Ovary (tissue), 9 donors: Measurements from ENCODE around the gene MAIP1. TPM values are rescaled to one million over a fixed set of nuclear protein-coding genes. Genes with fewer than 3 reads are reported as not detected.
A peak's percentile ranks its signal among the peaks of the same experiment; 100 is the strongest.

Experiments
- DNase-seq, 5 donors: peaks; one replicate each; pipeline ENCODE4 v3.0.0-alpha.2; 2019 to 2020
- H3K27ac ChIP-seq, 2 donors: fragments of 200-600 bp; one replicate each; pipeline versions ENCODE4 v1.5.1 to v1.8.0; 2019 to 2022
- H3K27me3 ChIP-seq: fragments of 200-600 bp; one replicate; pipeline ENCODE4 v1.8.0; 2022
- H3K36me3 ChIP-seq: fragments of 200-600 bp; sonication (generic); one replicate; pipeline ENCODE4 v1.5.1; 2019
- H3K4me1 ChIP-seq: one replicate; pipeline ENCODE4 v1.8.1; 2013; ENCODE audit warnings: mild to moderate bottlenecking, moderate library complexity; ENCODE audit not compliant: insufficient read depth
- H3K4me3 ChIP-seq: fragments of 200-600 bp; sonication (generic); one replicate; pipeline ENCODE4 v1.5.1; 2017
- H3K9me3 ChIP-seq, 2 donors: fragments of 200-600 bp in 1 of 2; sonication (generic) in 1 of 2; one replicate each; pipeline versions ENCODE4 v1.5.1 to v1.8.1; 2013 to 2019; ENCODE audit warnings: mild to moderate bottlenecking in 1 of 2, moderate library complexity in 1 of 2
- CTCF ChIP-seq, 3 donors: fragments of 450-650 bp in 2 of 3; fragments of 200-600 bp in 1 of 3; IDR thresholded peaks; one replicate each; pipeline versions ENCODE4 v1.5.1 to v1.8.0; 2016 to 2022; ENCODE audit warnings: antibody characterized with exemption in 3 of 3, mild to moderate bottlenecking in 1 of 3
- EP300 ChIP-seq: sonication (generic); formaldehyde crosslinking; IDR thresholded peaks from one replicate; pipeline ENCODE4 v1.6.1; 2017; ENCODE audit warnings: antibody characterized with exemption
- POLR2A ChIP-seq: fragments of 450-650 bp; IDR thresholded peaks from one replicate; pipeline ENCODE4 v1.6.1; 2017; ENCODE audit warnings: antibody characterized with exemption, mild to moderate bottlenecking, moderate library complexity
- WGBS, 3 donors: extraction: QIAGEN DNeasy Blood & Tissue Kit in 1 of 3; methylation state at CpG; one replicate each; pipeline versions ENCODE4 v1.1.5 to v1.1.7; 2013 to 2017; 5-methylcytosine and 5-hydroxymethylcytosine counted together
- intact Hi-C, 4 donors: fragments of 100-400 bp; cut with DNase I; formaldehyde crosslinking; loops; one replicate each; pipeline versions ENCODE4 v1.11.0 to v1.15.1; 2022 to 2023
- polyA plus RNA-seq, 2 donors: library from polyadenylated mRNA; stranded (reverse); fragments of 200-250 nt in 1 of 2; fragments of 350-450 nt in 1 of 2; fragmentation: Illumina TruSeq in 1 of 2; extraction: RNeasy Lipid Tissue Mini Kit (QIAGEN cat#74804) in 1 of 2; gene quantifications; one replicate each; pipeline ENCODE4 v1.2.3, GENCODE V29; 2013 to 2014
- total RNA-seq, 7 donors: library from RNA; depleted of rRNA in 2 of 7; stranded (reverse); fragments of >200 nt in 2 of 7; fragmentation: NEBNext Ultra II Directional in 3 of 7; extraction: Animal tissue kit (Norgen Biotek cat#: 25700) in 3 of 7; gene quantifications; one replicate each; pipeline versions ENCODE4 v1.1.0 to v1.2.4, GENCODE V29; 2016 to 2023
- donor health status: DM: no; HTN: no; CAD: no; lungs with moderate emphysema.
- donor health status: DM: no; HTN: no; CAD: no.
- donor health status: Bipolar disorder and iron deficiency.
- donor health status: DM: yes; HTN: yes; CAD: no.
- donor health status: DM: no; HTN: no; CAD: no.
- donor health status: DM: yes; HTN: yes; CAD: no.

The MAIP1 gene
- total and polyA plus RNA-seq, 9 donors = 10.7 to 18.3 (median 13.4) TPM

DNA sequence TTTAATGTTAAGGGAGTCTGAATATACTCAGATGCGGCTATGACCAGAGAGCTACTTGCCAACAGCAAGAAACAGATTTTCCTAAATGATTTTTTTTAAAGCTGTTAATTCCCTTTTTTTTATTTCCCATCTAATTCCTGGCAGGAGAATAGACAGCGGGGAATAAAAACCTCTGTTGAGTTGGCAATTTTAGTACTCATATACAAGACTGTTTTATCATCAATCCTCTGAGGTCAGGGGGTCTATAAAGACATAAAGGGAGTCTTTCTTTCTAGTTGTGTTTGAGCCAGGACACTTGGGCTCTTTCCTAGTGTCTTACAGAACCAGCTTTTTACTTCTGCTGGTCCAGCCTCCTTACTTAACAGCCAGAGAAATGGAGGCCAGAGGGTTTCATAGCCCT is 29.4 kb downstream of the MAIP1 start:
- 36 to 71% (median 52%) methylated on average over 2 of the region's 2 CpGs for WGBS, 3 donors

DNA sequence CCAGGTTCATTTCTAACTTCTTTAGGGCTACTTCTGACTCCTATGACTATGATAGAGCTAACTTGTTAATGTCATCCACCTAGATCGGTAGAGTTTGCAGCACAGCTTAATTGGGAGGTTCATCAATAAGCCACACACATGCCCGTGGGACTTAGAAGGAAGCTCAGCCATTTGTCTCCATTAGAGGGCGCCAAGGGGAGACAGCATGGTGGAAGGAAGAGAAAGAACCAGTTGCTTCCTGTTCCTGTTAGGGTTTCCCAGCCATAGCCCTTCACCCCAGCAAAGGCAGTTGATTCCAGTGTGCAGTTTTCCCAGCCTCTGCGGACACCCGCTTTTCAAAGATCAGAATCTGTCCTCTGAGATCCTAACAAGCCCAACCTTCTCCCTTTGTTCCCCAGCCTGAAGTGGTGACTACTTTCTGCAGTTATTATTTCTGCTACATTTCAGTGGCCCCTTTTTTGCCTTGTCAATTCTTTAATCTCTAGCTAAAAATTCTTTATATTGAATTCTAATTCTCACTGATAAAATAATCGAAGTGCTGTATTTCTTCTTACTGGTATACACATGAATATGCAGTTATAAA is 30.3 kb downstream of the MAIP1 start:
- intact Hi-C loops = loop anchor here (2.0 to 10.0 kb wide), 3 partner anchors 319 to 495 kb away; partner anchors contain the start of gene SPATS2L (in 4 of the 4)
- Histone ChIP-seq H3K36me3 (no peaks in the 10 kb centered on the region), H3K4me3 (no peak overlapping the region), H3K27ac (no peak overlapping the region), H3K27me3 (no peaks in the 10 kb centered on the region), H3K4me1 (no peaks in the 10 kb centered on the region), H3K9me3 (no peaks in the 10 kb centered on the region)
- DNase-seq = peak; percentile 38 to 63 (median 41)
- WGBS, 3 donors = 66 to 74% (median 71%) methylated on average over 6 of the region's 6 CpGs
- TF ChIP-seq CTCF (IDR thresholded peaks at IDR 0.05) = peak in 2 of 3 donors; percentile 24 to 34
- TF ChIP-seq EP300 = no peak

More for the DNA sequence above, 29.4 kb downstream of the MAIP1 start:
- intact Hi-C loops = loop anchor here (2.0 to 10.0 kb wide), 3 partner anchors 320 to 496 kb away; partner anchors contain the start of gene SPATS2L (in 4 of the 4)
- Histone ChIP-seq H3K4me1 (no peaks in the 10 kb centered on the region), H3K36me3 (no peaks in the 10 kb centered on the region), H3K27me3 (no peaks in the 10 kb centered on the region), H3K4me3 (no peak overlapping the region), H3K27ac (no peak overlapping the region), H3K9me3 (no peaks in the 10 kb centered on the region)
- no peak for TF ChIP-seq POLR2A
- TF ChIP-seq CTCF (IDR thresholded peaks at IDR 0.05) = no peak
- no peak for TF ChIP-seq EP300
- DNase-seq = no peak

GRCh38 chr2:199987586-199987985 is 32.2 kb downstream of the MAIP1 start:
- WGBS, 3 donors = 40 to 59% (median 43%) methylated on average over 2 of the region's 2 CpGs
- H3K27me3 ChIP-seq = no peaks in the 10 kb centered on the region
- DNase-seq = no peak
- TF ChIP-seq POLR2A (no peak), CTCF (IDR thresholded peaks at IDR 0.05) (no peak), EP300 (no peak)
- no peak overlapping the region for H3K27ac ChIP-seq
- H3K4me1 ChIP-seq = no peaks in the 10 kb centered on the region
- intact Hi-C loops = loop anchor here (10.0 kb wide), 2 partner anchors 317 to 487 kb away; partner anchors contain the start of gene SPATS2L (in 4 of the 4)
- H3K4me3 ChIP-seq = no peak overlapping the region
- no peaks in the 10 kb centered on the region for H3K36me3 ChIP-seq
- no peaks in the 10 kb centered on the region for H3K9me3 ChIP-seq

DNA sequence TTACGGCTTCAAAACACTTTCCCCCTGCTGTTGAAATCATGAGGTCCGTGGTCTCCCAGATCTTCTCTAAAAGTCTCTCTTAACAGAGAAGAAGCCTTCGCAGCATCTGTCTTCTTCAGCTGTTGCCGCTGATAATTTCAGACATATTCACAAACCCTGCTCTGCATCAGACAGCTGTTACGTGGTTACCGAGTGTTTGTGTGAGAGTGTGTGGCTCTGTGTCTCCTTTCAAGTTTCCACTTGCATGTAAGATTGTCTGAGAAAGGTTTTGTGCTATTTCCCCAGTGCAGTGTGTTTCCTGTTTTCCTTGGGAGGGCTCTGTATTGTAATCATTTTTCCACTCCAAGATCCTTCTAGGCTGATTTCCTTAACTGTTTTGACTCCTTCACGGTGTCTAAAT is 32.8 kb downstream of the MAIP1 start:
- no peak for TF ChIP-seq CTCF (IDR thresholded peaks at IDR 0.05)
- TF ChIP-seq POLR2A = no peak
- no peak for TF ChIP-seq EP300
- intact Hi-C loops = loop anchor here (10.0 kb wide), 2 partner anchors 317 to 487 kb away; partner anchors contain the start of gene SPATS2L (in 4 of the 4)
- Histone ChIP-seq H3K4me1 (no peaks in the 10 kb centered on the region), H3K9me3 (no peaks in the 10 kb centered on the region), H3K36me3 (no peaks in the 10 kb centered on the region), H3K4me3 (no peak overlapping the region), H3K27ac (peak overlapping the region in 1 of 2 donors; percentile 9), H3K27me3 (no peaks in the 10 kb centered on the region)
- DNase-seq = no peak
- WGBS, 3 donors = 4 to 15% (median 8%) methylated on average over 7 of the region's 7 CpGs
